Right lobe of liver (tissue), 4 donors: ENCODE data around the gene RAB11FIP4.

Experiments
- POLR2A ChIP-seq: fragments of 450-650 bp; IDR thresholded peaks from one replicate; pipeline ENCODE4 v1.6.1; 2017; ENCODE audit warnings: antibody characterized with exemption, mild to moderate bottlenecking
- TF ChIP-seq, protein P1 (sequence below), 4 donors: fragments of 200-600 bp in 3 of 4; fragments of 450-650 bp in 1 of 4; IDR thresholded peaks; one replicate each; pipeline versions ENCODE4 v1.5.1 to v1.8.0; 2016 to 2022; ENCODE audit warnings: antibody characterized with exemption in 4 of 4, mild to moderate bottlenecking in 2 of 4
- donor health status: DM: no; HTN: no; CAD: no.
- donor health status: DM: no; HTN: no; CAD: no.
- donor health status: DM: no; HTN: yes; CAD: no.

DNA sequence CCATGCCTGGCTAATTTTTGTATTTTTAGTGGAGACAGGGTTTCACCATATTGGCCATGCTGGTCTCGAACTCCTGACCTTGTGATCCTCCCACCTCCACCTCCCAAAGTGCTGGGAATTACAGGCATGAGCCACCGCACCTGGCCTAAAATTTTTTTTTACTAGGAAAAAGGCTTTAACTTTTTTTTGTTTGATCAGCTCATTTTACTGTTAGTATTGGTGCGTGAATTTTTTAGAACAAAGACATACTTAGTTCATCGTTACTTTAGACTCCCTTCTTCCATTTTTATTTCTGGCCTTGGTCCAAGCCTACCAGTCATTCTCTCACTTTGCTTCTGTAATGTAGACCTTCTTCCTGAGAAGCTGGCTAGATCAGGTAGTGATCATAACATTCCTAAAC, 25.4 kb upstream of the RAB11FIP4 start:
- TF ChIP-seq, protein P1, sequence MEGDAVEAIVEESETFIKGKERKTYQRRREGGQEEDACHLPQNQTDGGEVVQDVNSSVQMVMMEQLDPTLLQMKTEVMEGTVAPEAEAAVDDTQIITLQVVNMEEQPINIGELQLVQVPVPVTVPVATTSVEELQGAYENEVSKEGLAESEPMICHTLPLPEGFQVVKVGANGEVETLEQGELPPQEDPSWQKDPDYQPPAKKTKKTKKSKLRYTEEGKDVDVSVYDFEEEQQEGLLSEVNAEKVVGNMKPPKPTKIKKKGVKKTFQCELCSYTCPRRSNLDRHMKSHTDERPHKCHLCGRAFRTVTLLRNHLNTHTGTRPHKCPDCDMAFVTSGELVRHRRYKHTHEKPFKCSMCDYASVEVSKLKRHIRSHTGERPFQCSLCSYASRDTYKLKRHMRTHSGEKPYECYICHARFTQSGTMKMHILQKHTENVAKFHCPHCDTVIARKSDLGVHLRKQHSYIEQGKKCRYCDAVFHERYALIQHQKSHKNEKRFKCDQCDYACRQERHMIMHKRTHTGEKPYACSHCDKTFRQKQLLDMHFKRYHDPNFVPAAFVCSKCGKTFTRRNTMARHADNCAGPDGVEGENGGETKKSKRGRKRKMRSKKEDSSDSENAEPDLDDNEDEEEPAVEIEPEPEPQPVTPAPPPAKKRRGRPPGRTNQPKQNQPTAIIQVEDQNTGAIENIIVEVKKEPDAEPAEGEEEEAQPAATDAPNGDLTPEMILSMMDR (IDR thresholded peaks at IDR 0.05), result no peak
- no peak for TF ChIP-seq POLR2A
